A673 (cell line): ENCODE measurements around the gene SALL3. TPM values are rescaled to one million over a fixed set of nuclear protein-coding genes. Genes with fewer than 3 reads are reported as not detected.

Experiments
- BruUV-seq: library from RNA; stranded (reverse); fragments of 400-500 nt; replicated peaks from 2 replicates; lab custom pipeline; 2021; lab: Mats Ljungman, UMichigan
- CTCF ChIA-PET: fragments of 300-600 bp; sonication (Branson Sonifier 250); formaldehyde crosslinking; loops from one replicate; lab custom pipeline; 2022; ENCODE audit warnings: antibody characterized with exemption; lab: Charles Lee
- POLR2A ChIA-PET: fragments of 300-600 bp; sonication (Branson Sonifier 250); formaldehyde crosslinking; loops from one replicate; lab custom pipeline; 2022; ENCODE audit warnings: antibody characterized with exemption; ENCODE audit not compliant: low non-redundant PET; lab: Charles Lee
- DNase-seq: peaks from one replicate; pipeline ENCODE4 v3.0.0-alpha.2; 2015; ENCODE audit warnings: low spot score
- H3K27ac ChIP-seq: fragments of 200-600 bp; sonication (generic); 2 replicates; pipeline ENCODE4 v1.5.1; 2016; ENCODE audit warnings: mixed run types, low read depth, mild to moderate bottlenecking, mixed read lengths, antibody characterized with exemption, low read length; ENCODE audit not compliant: poor library complexity, severe bottlenecking
- H3K27me3 ChIP-seq: fragments of 200-600 bp; sonication (generic); replicated peaks from 2 replicates; pipeline ENCODE4 v1.6.1; 2017; ENCODE audit warnings: mixed run types, low read depth, mild to moderate bottlenecking, mixed read lengths, antibody characterized with exemption, low read length; ENCODE audit not compliant: insufficient read depth, poor library complexity
- H3K36me3 ChIP-seq: fragments of 200-600 bp; sonication (generic); 2 replicates; pipeline ENCODE4 v1.6.1; 2016; ENCODE audit warnings: mixed run types, mild to moderate bottlenecking, mixed read lengths, antibody characterized with exemption, low read length; ENCODE audit not compliant: insufficient read depth, poor library complexity, severe bottlenecking
- H3K4me1 ChIP-seq: fragments of 200-600 bp; sonication (generic); 2 replicates; pipeline ENCODE4 v1.6.1; 2017; ENCODE audit warnings: mixed run types, mild to moderate bottlenecking, mixed read lengths, antibody characterized with exemption, low read length; ENCODE audit not compliant: insufficient read depth, poor library complexity, severe bottlenecking
- H3K4me3 ChIP-seq: fragments of 200-600 bp; sonication (generic); 2 replicates; pipeline ENCODE4 v1.5.1; 2016; ENCODE audit warnings: low read depth, mixed run types, mild to moderate bottlenecking, mixed read lengths, low read length; ENCODE audit not compliant: poor library complexity, severe bottlenecking
- H3K9me3 ChIP-seq: fragments of 200-600 bp; sonication (generic); 2 replicates; pipeline ENCODE4 v1.6.1; 2016; ENCODE audit warnings: mixed run types, low read depth, mild to moderate bottlenecking, mixed read lengths, antibody characterized with exemption, low read length; ENCODE audit not compliant: poor library complexity, severe bottlenecking
- CTCF ChIP-seq: fragments of 300-800, 200-600 bp; sonication (generic); conservative IDR thresholded peaks from 2 replicates; pipeline ENCODE4 v1.5.1; 2017; ENCODE audit warnings: low read depth, mild to moderate bottlenecking, antibody characterized with exemption, low read length, moderate library complexity, mixed read lengths
- EZH2 ChIP-seq: fragments of 200-600 bp; sonication (generic); IDR thresholded peaks from 2 replicates; pipeline ENCODE4 v1.6.1; 2017; ENCODE audit warnings: borderline replicate concordance, low read depth, mild to moderate bottlenecking, mixed read lengths, antibody characterized with exemption, low read length; ENCODE audit not compliant: poor library complexity, severe bottlenecking
- intact Hi-C: fragments of 100-400 bp; cut with micrococcal nuclease; formaldehyde crosslinking; loops from one replicate; pipeline ENCODE4 v1.10.0; 2022; ENCODE audit not compliant: unreplicated experiment
- total RNA-seq: library from RNA; stranded (reverse); gene quantifications from 2 replicates; pipeline ENCODE4 v1.2.3, GENCODE V29; 2021

Gene SALL3
- total RNA-seq, 1 experiment from 2014 or later: not detected

- TF ChIP-seq EZH2 (peak; percentile 32), CTCF (no peak)
- ChIA-PET POLR2A (no interaction called here), CTCF (no interaction called here)
- Histone ChIP-seq H3K27me3 (peaks cover 92% of the 10 kb centered on the region), H3K4me1 (no peaks in the 10 kb centered on the region), H3K36me3 (no peaks in the 10 kb centered on the region), H3K9me3 (peaks cover 13% of the 10 kb centered on the region), H3K27ac (no peak overlapping the region), H3K4me3 (no peak overlapping the region)
- no TSS peak for BruUV-seq
- intact Hi-C loops: no loop called here
- no peak for DNase-seq
Observed at GRCh38 chr18:78976765-78977636, 2.6 kb upstream of the SALL3 start.

GRCh38 chr18:78977637-78978348 lies 1.8 kb upstream of the SALL3 start:
- CTCF ChIA-PET: no interaction called here
- H3K4me3 ChIP-seq: no peak overlapping the region
- TF ChIP-seq CTCF: no peak
- peak; percentile 85 for TF ChIP-seq EZH2
- peaks cover 13% of the 10 kb centered on the region for H3K9me3 ChIP-seq
- intact Hi-C loops: no loop called here
- DNase-seq: no peak
- H3K27ac ChIP-seq: no peak overlapping the region
- H3K27me3 ChIP-seq: peaks cover 92% of the 10 kb centered on the region
- BruUV-seq: no TSS peak
- H3K4me1 ChIP-seq: no peaks in the 10 kb centered on the region
- no peaks in the 10 kb centered on the region for H3K36me3 ChIP-seq
- POLR2A ChIA-PET: no interaction called here

GRCh38 chr18:78978349-78979055 lies 1.1 kb upstream of the SALL3 start:
- Histone ChIP-seq H3K36me3 (no peaks in the 10 kb centered on the region), H3K4me3 (no peak overlapping the region), H3K27ac (no peak overlapping the region), H3K27me3 (peaks cover 92% of the 10 kb centered on the region), H3K9me3 (peaks cover 13% of the 10 kb centered on the region), H3K4me1 (no peaks in the 10 kb centered on the region)
- intact Hi-C loops: no loop called here
- ChIA-PET POLR2A (no interaction called here), CTCF (no interaction called here)
- peak; percentile 85 for TF ChIP-seq EZH2
- TF ChIP-seq CTCF: no peak
- DNase-seq: no peak
- no TSS peak for BruUV-seq
